ENCODE data around the gene NPPB.

DNA sequence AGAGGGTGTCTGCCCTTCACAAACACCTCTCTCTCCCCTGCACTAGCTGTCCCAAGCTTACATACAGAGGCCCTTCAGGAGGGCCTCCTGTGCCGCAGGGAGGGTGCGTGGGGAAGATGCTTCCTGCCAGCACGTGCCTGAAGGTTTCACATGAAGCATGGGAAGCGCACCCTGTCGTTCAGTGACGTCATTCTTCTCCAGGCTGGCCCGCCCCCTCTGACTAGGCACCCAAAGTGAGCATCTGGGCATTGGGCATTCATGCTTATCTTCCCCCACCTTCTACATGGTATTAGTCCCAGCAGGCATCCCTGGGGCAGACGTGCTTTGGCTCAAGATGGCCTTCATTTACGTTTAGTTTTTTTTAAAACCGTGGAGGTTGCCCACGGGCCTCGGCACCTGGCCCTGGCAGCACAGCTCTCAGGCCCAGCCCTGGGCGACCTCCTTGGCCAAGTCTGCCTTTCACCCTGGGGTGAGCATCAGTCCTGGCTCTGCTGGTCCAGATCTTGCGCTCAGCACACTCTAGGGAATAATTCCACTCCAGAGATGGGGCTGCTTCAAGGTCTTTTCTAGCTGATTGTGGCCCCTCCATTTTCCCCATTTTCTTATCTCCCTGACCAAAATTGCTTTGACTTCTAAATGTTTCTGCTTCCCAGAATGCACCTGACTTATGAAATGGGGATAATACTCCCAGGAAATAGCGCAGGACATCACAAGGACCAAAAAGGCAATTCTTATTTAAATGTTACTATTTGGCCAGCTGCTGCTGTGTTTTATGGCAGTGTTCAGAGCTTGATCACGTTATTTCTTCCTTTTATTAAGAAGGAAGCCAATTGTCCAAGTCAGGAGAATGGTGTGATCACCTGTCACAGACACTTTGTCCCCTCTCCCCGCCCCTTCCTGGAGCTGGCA is 17.2 kb downstream of the NPPB start:
- TF ChIP-seq, protein P1, sequence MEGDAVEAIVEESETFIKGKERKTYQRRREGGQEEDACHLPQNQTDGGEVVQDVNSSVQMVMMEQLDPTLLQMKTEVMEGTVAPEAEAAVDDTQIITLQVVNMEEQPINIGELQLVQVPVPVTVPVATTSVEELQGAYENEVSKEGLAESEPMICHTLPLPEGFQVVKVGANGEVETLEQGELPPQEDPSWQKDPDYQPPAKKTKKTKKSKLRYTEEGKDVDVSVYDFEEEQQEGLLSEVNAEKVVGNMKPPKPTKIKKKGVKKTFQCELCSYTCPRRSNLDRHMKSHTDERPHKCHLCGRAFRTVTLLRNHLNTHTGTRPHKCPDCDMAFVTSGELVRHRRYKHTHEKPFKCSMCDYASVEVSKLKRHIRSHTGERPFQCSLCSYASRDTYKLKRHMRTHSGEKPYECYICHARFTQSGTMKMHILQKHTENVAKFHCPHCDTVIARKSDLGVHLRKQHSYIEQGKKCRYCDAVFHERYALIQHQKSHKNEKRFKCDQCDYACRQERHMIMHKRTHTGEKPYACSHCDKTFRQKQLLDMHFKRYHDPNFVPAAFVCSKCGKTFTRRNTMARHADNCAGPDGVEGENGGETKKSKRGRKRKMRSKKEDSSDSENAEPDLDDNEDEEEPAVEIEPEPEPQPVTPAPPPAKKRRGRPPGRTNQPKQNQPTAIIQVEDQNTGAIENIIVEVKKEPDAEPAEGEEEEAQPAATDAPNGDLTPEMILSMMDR (IDR thresholded peaks at IDR 0.05; ENCODE audit: poor library complexity) = no peak
- no peak for TF ChIP-seq EZH2 (IDR thresholded peaks at IDR 0.05; ENCODE audit: borderline replicate concordance)

Measured in hepatocyte (in vitro differentiated cells).